ENCODE data around the gene CASP2.

- TF ChIP-seq, protein P1, sequence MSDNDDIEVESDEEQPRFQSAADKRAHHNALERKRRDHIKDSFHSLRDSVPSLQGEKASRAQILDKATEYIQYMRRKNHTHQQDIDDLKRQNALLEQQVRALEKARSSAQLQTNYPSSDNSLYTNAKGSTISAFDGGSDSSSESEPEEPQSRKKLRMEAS (IDR thresholded peaks at IDR 0.05; ENCODE audit: low read depth, low read length), result peak; percentile 84
- no peak for TF ChIP-seq CTCF (IDR thresholded peaks at IDR 0.05; ENCODE audit: low read depth, low read length)
- peak; percentile 92 for TF ChIP-seq POLR2A (IDR thresholded peaks at IDR 0.05; ENCODE audit: extremely low read depth, insufficient read length)
- peak; percentile 81 for TF ChIP-seq MYC (IDR thresholded peaks at IDR 0.05; ENCODE audit: low read depth, low read length)
Observed at GRCh38 chr7:143287935-143288826, at the start of gene CASP2.
